Measurements from ENCODE around the gene JAK1. TPM values are rescaled to one million over a fixed set of nuclear protein-coding genes. Genes with fewer than 3 reads are reported as not detected.

Gene JAK1
- total and polyA plus RNA-seq, 3 experiments from 2014 or later = 106 to 300 (median 108) TPM

GRCh38 chr1:64903593-64903992 lies 62.8 kb downstream of the JAK1 start:
- no peak overlapping the region for H3K27ac ChIP-seq (ENCODE audit: low read depth, low read length)
- Mint-ChIP-seq H3K4me1 (peaks cover 93 to 100% (median 100%) of the 10 kb centered on the region in 3 donors), H3K36me3 (peaks cover 0 to 4% (median 0%) of the 10 kb centered on the region in 3 donors), H3K27me3 (no peaks in the 10 kb centered on the region), H3K27ac (peak overlapping the region in 2 of 8 donors; percentile 18 to 30), H3K4me3 (peak overlapping the region in 2 of 7 donors; percentile 1 to 21), H3K9me3 (no peaks in the 10 kb centered on the region)
- ChIA-PET POLR2A (no interaction called here), CTCF (interaction anchor here (1.2 kb wide), 1 partner anchor 17 kb away, joined by 3 read pairs; no protein-coding TSS in a partner anchor)
- H3K9me3 ChIP-seq (ENCODE audit: low read length) = no peaks in the 10 kb centered on the region
- H3K27me3 ChIP-seq (ENCODE audit: insufficient read depth, low read length, poor library complexity, severe bottlenecking) = no peaks in the 10 kb centered on the region
- peaks cover 53% of the 10 kb centered on the region for H3K4me1 ChIP-seq (ENCODE audit: insufficient read depth, low read length)
- H3K4me3 ChIP-seq (ENCODE audit: low read length) = no peak overlapping the region
- DNase-seq = no peak
- H3K36me3 ChIP-seq (ENCODE audit: insufficient read depth, low read length) = no peaks in the 10 kb centered on the region

GRCh38 chr1:64901663-64902062 lies 64.7 kb downstream of the JAK1 start:
- H3K4me3 ChIP-seq (ENCODE audit: low read length) = no peak overlapping the region
- H3K27ac ChIP-seq (ENCODE audit: low read depth, low read length) = no peak overlapping the region
- H3K36me3 ChIP-seq (ENCODE audit: insufficient read depth, low read length) = no peaks in the 10 kb centered on the region
- Mint-ChIP-seq H3K27me3 (no peaks in the 10 kb centered on the region), H3K4me1 (peaks cover 88 to 99% (median 99%) of the 10 kb centered on the region in 3 donors), H3K27ac (peak overlapping the region in 2 of 8 donors; percentile 11 to 56), H3K36me3 (peaks cover 0 to 5% (median 0%) of the 10 kb centered on the region in 3 donors), H3K4me3 (peak overlapping the region in 2 of 7 donors; percentile 24 to 30), H3K9me3 (no peaks in the 10 kb centered on the region)
- CTCF ChIA-PET = no interaction called here
- no peaks in the 10 kb centered on the region for H3K27me3 ChIP-seq (ENCODE audit: insufficient read depth, low read length, poor library complexity, severe bottlenecking)
- H3K4me1 ChIP-seq (ENCODE audit: insufficient read depth, low read length) = peaks cover 46% of the 10 kb centered on the region
- DNase-seq = no peak
- POLR2A ChIA-PET = no interaction called here
- no peaks in the 10 kb centered on the region for H3K9me3 ChIP-seq (ENCODE audit: low read length)

GRCh38 chr1:64900916-64901315 lies 65.4 kb downstream of the JAK1 start:
- peaks cover 47% of the 10 kb centered on the region for H3K4me1 ChIP-seq (ENCODE audit: insufficient read depth, low read length)
- CTCF ChIA-PET = no interaction called here
- H3K4me1 Mint-ChIP-seq = peaks cover 88 to 99% (median 99%) of the 10 kb centered on the region in 3 donors

GRCh38 chr1:64898107-64898861 lies 68.1 kb downstream of the JAK1 start:
- H3K4me3 ChIP-seq (ENCODE audit: low read length) = no peak overlapping the region
- POLR2A ChIA-PET = no interaction called here
- Mint-ChIP-seq H3K9me3 (no peaks in the 10 kb centered on the region), H3K36me3 (peaks cover 0 to 3% (median 0%) of the 10 kb centered on the region in 3 donors), H3K4me3 (peak overlapping the region in 3 of 7 donors; percentile 22 to 35 (median 28)), H3K27ac (peak overlapping the region in 3 of 8 donors; percentile 38 to 58 (median 43)), H3K27me3 (no peaks in the 10 kb centered on the region), H3K4me1 (peaks cover 91 to 99% (median 99%) of the 10 kb centered on the region in 3 donors)
- peaks cover 71% of the 10 kb centered on the region for H3K4me1 ChIP-seq (ENCODE audit: insufficient read depth, low read length)
- no peak for DNase-seq
- H3K36me3 ChIP-seq (ENCODE audit: insufficient read depth, low read length) = no peaks in the 10 kb centered on the region
- CTCF ChIA-PET = no interaction called here
- no peaks in the 10 kb centered on the region for H3K9me3 ChIP-seq (ENCODE audit: low read length)
- no peaks in the 10 kb centered on the region for H3K27me3 ChIP-seq (ENCODE audit: insufficient read depth, low read length, poor library complexity, severe bottlenecking)
- no peak overlapping the region for H3K27ac ChIP-seq (ENCODE audit: low read depth, low read length)

More at GRCh38 chr1:64900916-64901315, 65.4 kb downstream of the JAK1 start:
- Mint-ChIP-seq H3K27me3 (no peaks in the 10 kb centered on the region), H3K27ac (peak overlapping the region in 5 of 8 donors; percentile 5 to 55 (median 17)), H3K9me3 (no peaks in the 10 kb centered on the region), H3K4me3 (peak overlapping the region in 4 of 7 donors; percentile 1 to 39 (median 15)), H3K36me3 (peaks cover 0 to 5% (median 0%) of the 10 kb centered on the region in 3 donors)
- no peak overlapping the region for H3K4me3 ChIP-seq (ENCODE audit: low read length)
- no peak for DNase-seq
- H3K36me3 ChIP-seq (ENCODE audit: insufficient read depth, low read length) = no peaks in the 10 kb centered on the region
- H3K27me3 ChIP-seq (ENCODE audit: insufficient read depth, low read length, poor library complexity, severe bottlenecking) = no peaks in the 10 kb centered on the region
- POLR2A ChIA-PET = no interaction called here
- H3K9me3 ChIP-seq (ENCODE audit: low read length) = no peaks in the 10 kb centered on the region
- no peak overlapping the region for H3K27ac ChIP-seq (ENCODE audit: low read depth, low read length)

GRCh38 chr1:64896551-64896950 lies 69.8 kb downstream of the JAK1 start:
- ChIA-PET POLR2A (interaction anchor here (1.5 kb wide), 1 partner anchor 70 kb away, joined by 3 read pairs; no protein-coding TSS in a partner anchor), CTCF (interaction anchor here (1.1 kb wide), 1 partner anchor 26 kb away, joined by 3 read pairs; no protein-coding TSS in a partner anchor)
- Histone ChIP-seq H3K4me1 (ENCODE audit: insufficient read depth, low read length) (peaks cover 88% of the 10 kb centered on the region), H3K4me3 (ENCODE audit: low read length) (no peak overlapping the region), H3K9me3 (ENCODE audit: low read length) (no peaks in the 10 kb centered on the region), H3K36me3 (ENCODE audit: insufficient read depth, low read length) (no peaks in the 10 kb centered on the region), H3K27me3 (ENCODE audit: insufficient read depth, low read length, poor library complexity, severe bottlenecking) (no peaks in the 10 kb centered on the region), H3K27ac (ENCODE audit: low read depth, low read length) (no peak overlapping the region)
- Mint-ChIP-seq H3K36me3 (peaks cover 0 to 3% (median 0%) of the 10 kb centered on the region in 3 donors), H3K9me3 (no peaks in the 10 kb centered on the region), H3K27me3 (no peaks in the 10 kb centered on the region), H3K27ac (peak overlapping the region in 4 of 8 donors; percentile 21 to 69 (median 38)), H3K4me3 (peak overlapping the region in 5 of 7 donors; percentile 0 to 42 (median 18)), H3K4me1 (peaks cover 91 to 99% (median 99%) of the 10 kb centered on the region in 3 donors)
- no peak for DNase-seq

- ChIA-PET CTCF (no interaction called here), POLR2A (no interaction called here)
- Mint-ChIP-seq H3K27ac (peak overlapping the region in 3 of 8 donors; percentile 6 to 90 (median 17)), H3K4me3 (peak overlapping the region in 6 of 7 donors; percentile 0 to 58 (median 17)), H3K36me3 (peaks cover 0 to 1% (median 0%) of the 10 kb centered on the region in 3 donors), H3K4me1 (peaks cover 92 to 99% (median 99%) of the 10 kb centered on the region in 3 donors), H3K27me3 (no peaks in the 10 kb centered on the region), H3K9me3 (no peaks in the 10 kb centered on the region)
- Histone ChIP-seq H3K9me3 (ENCODE audit: low read length) (no peaks in the 10 kb centered on the region), H3K4me3 (ENCODE audit: low read length) (no peak overlapping the region), H3K4me1 (ENCODE audit: insufficient read depth, low read length) (peaks cover 89% of the 10 kb centered on the region), H3K27me3 (ENCODE audit: insufficient read depth, low read length, poor library complexity, severe bottlenecking) (no peaks in the 10 kb centered on the region), H3K36me3 (ENCODE audit: insufficient read depth, low read length) (no peaks in the 10 kb centered on the region), H3K27ac (ENCODE audit: low read depth, low read length) (no peak overlapping the region)
- DNase-seq = no peak
Observed at GRCh38 chr1:64895500-64895899, 70.8 kb downstream of the JAK1 start.

- DNase-seq = no peak
- H3K9me3 Mint-ChIP-seq = no peaks in the 10 kb centered on the region
- peak overlapping the region in 5 of 8 donors; percentile 36 to 86 (median 53) for H3K27ac Mint-ChIP-seq
- peaks cover 89% of the 10 kb centered on the region for H3K4me1 ChIP-seq (ENCODE audit: insufficient read depth, low read length)
- no peaks in the 10 kb centered on the region for H3K27me3 ChIP-seq (ENCODE audit: insufficient read depth, low read length, poor library complexity, severe bottlenecking)
- H3K4me3 ChIP-seq (ENCODE audit: low read length) = no peak overlapping the region
- no peaks in the 10 kb centered on the region for H3K27me3 Mint-ChIP-seq
- no peaks in the 10 kb centered on the region for H3K36me3 ChIP-seq (ENCODE audit: insufficient read depth, low read length)
- peaks cover 92 to 99% (median 99%) of the 10 kb centered on the region in 3 donors for H3K4me1 Mint-ChIP-seq
- H3K36me3 Mint-ChIP-seq = peaks cover 0 to 1% (median 0%) of the 10 kb centered on the region in 3 donors
- no peak overlapping the region for H3K27ac ChIP-seq (ENCODE audit: low read depth, low read length)
- ChIA-PET POLR2A (no interaction called here), CTCF (interaction anchor here (0.6 to 1.2 kb wide), 3 partner anchors 22 to 120 kb away, joined by 3 read pairs; no protein-coding TSS in a partner anchor)
- peak overlapping the region in 5 of 7 donors; percentile 3 to 71 (median 42) for H3K4me3 Mint-ChIP-seq
- H3K9me3 ChIP-seq (ENCODE audit: low read length) = no peaks in the 10 kb centered on the region
Observed at GRCh38 chr1:64894438-64895196, 71.7 kb downstream of the JAK1 start.

Data from CD8-positive, alpha-beta memory T cell (primary cell).